GM21786 (cell line): ENCODE results near the gene TTC34.

ENCODE experiments used
- ATAC-seq: cut with Tn5 transposase; IDR thresholded peaks from one replicate; pipeline ENCODE4 v1.9.1; 2021; ENCODE audit not compliant: unreplicated experiment

TTC34 gene

DNA sequence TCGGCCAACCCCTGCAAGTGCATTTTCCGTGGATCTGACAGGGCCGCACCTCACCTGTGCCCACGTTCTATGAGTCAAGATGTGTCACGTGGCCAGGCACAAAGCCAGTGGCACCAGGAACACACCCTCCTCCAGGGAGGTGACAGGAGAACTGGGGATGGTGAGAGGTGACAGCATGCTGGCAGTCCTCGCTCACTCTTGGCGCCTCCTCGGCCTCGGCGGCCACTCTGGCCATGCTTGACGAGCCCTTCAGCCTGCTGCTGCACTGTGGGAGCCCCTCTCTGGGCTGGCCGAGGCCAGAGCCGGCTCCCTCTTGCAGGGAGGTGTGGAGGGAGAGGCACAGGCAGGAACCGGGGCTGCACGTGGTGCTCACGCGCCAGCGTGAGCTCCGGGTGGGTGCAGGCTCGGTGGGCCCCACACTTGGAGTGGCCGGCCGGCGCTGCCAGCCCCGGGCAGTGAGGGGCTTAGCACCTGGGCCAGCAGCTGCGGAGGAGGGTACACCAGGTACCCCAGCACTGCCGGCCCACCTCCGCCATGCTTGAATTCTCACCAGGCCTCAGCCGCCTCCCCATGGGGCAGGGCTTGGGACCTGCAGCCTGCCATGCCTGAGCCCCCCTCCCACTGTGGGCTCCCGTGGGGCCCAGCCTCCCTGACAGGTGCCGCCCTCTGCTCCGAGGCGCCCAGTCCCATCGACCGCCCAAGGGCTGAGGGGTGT is 11.6 kb upstream of the TTC34 start:
- ATAC-seq = no peak

DNA sequence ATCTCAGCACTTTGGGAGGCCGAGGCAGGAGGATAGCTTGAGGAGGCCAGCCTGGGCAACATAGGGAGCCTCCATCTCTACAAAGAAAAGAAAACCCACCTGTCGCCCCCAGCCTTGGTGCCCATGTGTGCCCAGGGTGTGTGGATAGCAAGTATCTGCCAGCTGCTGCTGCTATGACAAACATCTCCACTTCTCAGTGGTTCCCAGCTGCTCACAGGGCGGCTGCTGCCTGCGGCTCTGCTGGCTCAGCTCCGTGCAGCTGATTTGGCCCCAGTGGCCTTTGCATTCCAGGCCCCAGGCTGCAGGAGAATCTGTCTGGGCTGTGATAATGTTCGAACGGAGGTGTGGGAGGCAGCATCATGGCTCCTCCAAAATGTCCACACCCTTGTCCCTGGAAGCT is 10.6 kb upstream of the TTC34 start:
- ATAC-seq = no peak

DNA sequence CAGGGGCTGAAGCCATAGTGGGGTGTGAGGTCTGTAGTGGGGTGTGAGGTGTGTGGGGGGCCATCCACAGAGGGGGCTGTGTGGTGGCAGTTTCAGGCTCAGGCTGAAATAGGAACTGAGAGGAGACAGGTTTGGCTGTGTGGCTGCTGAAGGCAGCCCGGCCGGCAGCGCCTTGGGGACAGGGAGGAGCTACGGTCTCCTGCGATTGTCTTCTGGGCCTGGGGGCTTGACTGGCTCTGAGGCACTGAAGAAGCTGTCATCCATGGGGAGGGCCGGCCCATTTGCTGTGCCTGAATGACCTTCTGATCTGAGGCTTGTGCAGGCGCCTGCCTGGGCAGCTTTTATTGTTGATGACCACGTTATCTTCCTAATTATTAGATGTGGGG is 10.0 kb upstream of the TTC34 start:
- ATAC-seq = no peak

DNA sequence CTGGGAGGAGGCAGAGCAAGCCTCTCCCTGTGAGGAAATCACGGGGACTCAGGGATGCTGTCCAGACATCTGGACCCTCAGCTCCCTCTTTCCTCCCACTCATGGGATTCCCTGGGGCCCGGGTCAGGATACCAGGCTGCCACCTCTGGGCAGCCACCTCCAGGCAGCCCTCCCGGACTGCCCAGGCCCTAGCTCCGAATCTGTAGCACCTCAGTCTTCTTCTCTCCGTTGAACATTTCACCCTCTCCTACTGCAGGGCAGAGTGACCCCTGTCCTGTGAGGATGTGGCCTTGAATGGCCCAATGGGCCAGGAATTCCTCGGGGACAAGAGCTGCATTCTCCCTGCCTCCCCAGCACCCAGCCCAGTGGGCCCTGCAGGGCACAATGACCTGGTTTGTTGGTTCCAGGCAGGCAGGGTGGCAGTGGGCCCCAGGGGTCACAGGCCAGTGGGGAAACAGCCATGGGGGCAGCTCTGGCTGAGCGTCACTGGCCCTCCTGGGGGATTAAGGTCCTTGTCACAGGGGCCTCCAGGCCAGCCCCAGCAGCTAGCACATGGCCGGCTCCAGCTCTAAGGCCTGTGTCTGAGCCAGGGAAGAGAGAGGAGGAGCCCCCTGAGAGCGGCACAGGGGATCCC is 9.5 kb upstream of the TTC34 start:
- ATAC-seq = no peak

DNA sequence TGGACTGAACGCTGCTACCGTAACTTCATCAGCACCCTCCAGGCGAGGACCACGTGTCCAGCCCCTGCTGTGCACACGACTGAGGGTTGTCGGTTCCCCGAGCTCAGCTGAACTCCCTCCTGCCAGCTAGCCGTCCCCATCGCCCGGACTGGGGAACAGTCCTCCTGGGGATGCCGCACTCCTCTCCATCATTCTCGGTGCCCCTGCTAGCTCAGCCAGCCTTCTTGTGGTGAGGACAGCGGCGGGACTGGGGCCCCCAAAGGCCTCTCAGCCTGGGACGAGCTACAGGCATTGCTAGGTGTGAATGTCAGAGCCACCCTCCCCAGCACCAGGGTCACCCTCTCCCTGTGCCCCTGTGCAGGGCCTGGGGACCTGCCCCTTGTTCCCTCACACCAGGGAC is 8.8 kb upstream of the TTC34 start:
- no peak for ATAC-seq

DNA sequence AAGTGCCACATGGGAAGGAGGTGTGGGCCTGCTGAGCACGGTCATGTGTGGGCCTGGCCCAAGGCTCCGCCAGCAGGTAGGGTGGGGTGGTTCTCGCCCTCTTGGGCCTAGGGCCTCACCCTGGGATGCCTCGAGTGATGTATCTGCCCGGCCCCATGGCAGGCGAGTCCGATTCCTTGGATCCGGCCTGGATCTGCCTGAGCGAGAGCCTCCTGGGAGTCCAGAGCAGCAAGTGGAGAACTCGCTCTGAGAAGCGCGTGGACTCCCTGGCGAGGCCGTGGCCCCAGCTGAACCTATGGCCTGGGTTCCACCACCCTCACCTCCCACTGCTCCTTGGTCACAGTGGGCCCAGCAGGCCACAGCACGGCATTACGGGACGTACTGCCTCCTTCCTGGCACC is 8.2 kb upstream of the TTC34 start:
- no peak for ATAC-seq

DNA sequence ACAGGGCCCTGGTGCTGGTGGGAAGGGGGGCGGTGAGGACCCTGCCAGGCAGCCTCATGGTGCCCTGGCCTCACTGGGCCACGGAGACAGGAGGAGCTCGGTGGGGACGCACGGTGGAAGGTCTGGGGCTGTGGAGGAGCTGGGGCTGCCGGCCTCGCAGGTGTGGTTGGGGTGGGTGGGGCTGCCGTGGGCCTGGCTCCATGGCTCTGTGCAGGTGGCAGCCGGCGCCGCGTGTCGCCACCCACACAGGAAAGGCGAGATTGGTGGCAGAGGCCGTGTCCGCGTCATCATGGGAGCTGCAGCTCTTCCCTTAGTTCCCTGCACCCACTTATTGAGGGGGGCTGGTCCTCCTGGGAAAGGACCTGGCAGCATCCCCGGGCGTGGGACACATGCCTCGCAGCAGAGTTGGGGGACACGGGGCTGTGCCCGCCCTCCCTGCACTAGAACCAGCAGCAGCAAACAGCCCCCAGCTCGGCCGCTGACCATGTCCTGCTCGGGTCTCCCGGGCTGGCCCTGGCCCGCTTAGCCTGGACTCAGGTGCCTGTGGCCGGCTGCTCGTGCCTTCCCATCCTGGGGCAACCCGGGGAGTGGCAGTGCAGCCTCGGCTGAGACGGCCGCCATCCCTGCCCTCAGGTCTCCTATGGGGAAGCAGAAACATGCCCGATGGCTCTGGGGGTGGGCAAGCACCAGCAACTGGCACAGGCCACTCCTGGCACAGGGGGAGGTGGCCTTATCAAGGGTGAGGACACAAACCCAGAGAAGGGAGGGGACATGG is 7.5 kb upstream of the TTC34 start:
- no peak for ATAC-seq

DNA sequence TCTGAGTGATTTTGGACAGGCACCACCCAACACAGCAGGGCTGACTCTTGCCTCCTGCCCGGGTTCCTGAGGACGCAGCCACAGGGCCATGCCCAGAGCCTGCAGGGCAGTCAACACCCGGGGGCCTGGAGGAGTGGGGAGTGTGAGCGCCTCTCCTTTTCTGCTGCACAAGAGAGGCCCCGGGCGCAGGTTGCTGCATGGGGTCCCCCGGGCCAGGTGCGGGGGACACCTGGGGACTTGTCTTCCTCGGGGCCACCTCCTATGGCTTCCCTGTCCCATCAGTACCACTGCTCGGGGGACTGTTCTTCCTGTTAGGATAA is 6.9 kb upstream of the TTC34 start:
- no peak for ATAC-seq

DNA sequence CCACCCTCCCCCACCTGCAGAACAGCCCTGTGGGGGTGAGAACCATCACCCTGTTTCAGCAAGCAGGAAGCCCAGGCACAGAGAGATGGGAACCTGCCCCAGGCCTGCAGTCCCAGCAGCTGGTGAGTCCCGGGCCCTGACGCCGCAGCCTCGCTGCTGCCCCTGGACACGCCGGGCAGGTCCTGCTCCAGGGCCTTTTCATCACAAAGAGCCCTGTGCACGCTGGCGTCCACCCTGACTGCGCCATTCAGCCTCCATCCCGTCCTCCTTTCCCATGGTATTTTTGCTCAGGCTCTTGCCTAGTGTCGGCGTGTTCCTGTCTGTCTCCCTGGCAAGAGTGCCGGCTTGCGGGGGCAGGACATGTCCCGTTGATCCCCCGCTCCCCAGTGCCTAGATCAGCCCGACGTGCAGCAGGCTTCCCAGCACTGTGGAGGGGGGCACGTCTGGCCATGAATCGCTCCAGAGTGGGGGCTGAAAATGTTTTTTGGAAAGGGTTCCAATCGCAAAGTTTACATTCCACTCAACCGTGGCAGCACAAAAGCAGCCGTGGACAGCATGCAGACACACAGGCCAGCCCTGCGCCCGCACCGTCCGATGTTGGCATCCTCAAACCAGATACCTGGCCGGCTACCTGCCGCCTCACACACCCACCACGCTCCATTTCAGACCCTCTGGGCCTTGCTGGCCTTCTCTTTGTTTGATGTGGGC is 6.3 kb upstream of the TTC34 start:
- ATAC-seq = no peak

DNA sequence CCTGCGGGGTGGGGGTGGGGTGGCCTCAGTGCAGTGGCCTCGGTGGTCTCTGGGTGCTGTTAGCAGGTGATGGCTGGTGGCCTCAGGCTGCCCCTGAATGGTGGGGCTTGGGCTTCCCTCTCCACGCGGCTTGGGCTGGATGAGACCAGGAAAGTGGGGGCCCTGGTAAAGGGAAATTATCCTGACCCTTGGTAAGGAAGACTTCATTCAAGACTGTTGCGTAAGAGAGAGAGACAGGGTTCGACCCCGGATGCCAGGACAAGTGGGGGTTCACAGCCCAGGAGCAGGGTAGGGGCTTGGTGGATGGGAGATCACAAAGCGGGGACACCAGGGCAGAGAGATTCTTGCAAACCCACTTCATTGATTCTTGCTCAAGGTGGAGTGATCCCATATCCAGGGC is 5.5 kb upstream of the TTC34 start:
- no peak for ATAC-seq

DNA sequence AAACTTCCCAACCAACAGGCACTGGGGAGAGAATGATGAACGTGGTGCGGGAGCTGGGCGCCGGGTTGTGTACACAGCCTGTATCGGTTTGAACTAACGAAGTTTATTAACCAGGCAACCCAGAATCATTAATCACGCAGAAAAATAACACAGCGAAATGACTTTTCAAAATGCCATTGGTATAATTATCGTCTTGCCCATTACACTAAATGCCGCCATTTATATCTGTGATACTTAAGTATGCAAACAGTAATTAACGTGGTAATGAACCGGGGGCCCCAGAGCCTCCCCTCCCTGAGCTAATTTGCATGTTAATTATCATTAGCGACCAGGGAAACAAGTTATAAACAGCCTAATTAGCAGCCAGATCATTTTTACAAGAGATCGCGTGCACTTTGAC is 5.1 kb upstream of the TTC34 start:
- ATAC-seq = no peak

DNA sequence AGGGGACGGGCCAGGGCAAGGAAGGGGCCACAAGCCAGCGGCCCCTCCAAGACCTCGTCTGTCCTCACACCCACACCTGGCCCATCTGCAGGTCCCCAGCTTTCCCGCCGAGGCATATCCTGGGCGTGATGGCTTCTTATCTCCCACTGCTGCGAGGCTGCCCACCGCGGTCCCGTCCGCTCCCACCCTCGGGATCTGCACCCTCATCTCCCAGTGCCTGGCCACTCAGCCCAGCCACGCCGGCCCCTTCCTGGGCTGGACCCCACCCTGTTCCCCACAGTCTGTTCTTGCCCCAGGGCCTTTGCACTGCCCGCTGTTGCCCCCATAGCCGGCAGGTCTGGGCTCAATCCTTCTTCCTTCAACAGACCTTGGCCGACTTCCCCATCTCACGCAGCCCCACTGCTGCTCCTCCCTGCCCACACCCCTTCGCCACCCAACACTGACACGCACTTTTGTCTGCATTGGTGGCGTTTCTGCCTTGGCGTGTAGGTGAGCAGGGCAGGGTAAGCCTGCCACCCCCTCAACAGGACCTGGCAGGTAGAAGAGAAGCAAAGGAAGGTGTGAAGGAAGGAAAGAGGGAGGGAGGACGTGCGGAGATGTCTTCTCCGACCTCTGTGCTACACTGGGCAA is 4.4 kb upstream of the TTC34 start:
- ATAC-seq = no peak

DNA sequence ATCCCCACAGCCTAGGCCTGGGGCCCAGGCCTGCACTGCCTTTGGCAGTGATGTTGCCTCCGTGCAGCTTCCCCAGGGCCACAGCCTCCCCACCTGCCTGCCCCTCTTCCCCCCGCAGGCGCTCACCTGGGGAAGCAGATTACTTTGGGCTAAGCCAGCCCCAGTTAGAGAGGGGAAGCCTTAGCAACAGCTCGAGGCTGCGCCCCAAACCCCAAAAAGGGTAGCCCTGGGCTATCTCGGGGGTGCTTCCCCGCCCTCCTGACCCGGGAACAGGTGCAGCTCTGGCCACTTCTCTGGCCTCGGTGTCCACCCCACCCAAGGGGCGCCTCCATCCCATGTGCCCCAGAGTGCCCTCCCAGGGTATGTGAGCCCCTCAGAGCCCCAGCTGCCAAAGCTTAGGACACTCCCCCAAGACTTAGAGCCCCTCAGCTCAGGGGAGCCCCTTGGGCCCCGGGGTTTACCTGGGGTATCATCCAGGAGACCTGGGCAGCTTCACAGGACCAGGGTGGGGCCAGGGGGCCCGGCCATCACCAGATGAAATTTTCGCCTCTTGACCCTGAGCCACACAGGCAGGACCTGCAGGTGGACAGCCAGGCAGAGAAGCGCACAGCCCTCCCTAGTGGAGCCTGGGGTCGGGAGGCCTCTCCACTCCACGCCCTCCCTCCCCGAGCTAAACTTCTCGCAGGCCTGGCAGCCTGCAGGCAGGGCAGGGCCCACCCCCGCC is 3.3 kb upstream of the TTC34 start:
- ATAC-seq = no peak

DNA sequence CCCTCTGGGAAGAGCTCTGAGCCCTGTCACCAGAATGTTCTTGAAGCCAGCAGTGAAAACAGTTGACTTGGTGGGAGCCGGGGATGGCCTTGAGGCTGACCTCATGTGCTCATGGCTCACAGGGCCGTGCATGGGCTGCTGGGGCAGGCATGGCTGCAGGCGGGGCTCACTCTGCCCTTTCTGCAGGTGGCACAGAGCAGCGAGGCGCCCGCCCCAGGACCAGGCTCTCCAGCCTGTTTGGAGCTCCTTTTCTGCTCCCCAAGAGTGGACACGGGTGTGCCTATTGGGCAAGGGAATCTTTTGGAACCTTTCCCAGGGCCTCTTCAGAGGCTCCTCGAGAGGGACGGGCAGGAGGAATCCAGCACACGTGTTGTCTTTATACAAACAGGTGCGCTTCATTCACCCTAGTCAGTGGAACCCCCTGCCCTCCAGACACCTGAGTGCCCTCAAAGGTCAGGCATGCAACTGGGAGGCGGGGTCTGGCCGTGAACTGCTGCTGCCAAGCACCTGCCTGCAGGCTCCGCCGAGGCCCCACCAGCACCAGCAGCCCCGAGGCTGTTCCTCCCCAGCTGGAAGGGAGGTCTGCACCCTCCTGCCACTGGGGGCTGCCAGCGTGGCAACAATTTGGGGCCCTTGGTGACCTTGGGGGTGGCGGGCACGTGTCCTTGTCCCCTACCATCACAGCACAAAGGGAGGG is 2.6 kb upstream of the TTC34 start:
- ATAC-seq = no peak

DNA sequence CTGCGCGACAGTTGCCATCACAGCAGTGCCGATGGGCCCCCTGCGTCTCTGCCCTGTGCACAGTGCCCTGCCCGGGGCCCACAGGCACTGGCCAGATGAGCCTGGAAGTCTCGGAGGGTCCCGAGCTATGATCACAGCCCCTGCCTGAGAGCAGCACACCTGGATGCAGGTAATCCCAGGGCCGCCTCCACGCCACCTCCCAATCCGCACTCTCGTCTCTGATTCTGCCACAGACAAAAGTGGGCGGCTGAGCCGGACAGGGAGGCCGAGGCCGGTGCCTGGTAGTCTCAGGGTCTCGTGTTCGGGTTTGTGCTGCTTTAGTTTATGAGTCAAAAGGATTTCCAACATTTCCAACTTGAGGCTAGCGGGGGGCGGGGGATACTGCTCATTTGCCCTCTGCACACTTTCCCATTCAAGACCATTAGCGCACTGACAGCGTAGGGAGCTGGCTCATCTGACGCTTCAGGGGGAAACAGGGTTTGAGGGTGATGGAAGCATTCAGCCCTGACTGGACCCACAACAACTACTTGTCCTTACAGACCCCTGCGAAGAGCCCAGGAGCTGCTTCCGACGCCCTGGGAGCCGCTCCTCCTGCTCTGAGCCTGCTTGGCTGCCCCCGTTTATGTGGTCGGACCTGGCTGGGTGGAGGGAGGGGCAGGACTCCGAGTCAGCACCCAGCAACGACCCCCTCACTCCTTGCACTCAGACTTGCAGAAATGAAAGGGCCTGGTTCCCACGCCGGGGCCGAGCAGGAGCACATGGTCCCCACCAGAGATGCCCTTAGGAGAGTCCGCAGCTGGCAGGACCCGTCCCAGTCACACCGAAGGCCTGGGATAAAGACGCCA is 1.8 kb upstream of the TTC34 start:
- ATAC-seq = no peak

DNA sequence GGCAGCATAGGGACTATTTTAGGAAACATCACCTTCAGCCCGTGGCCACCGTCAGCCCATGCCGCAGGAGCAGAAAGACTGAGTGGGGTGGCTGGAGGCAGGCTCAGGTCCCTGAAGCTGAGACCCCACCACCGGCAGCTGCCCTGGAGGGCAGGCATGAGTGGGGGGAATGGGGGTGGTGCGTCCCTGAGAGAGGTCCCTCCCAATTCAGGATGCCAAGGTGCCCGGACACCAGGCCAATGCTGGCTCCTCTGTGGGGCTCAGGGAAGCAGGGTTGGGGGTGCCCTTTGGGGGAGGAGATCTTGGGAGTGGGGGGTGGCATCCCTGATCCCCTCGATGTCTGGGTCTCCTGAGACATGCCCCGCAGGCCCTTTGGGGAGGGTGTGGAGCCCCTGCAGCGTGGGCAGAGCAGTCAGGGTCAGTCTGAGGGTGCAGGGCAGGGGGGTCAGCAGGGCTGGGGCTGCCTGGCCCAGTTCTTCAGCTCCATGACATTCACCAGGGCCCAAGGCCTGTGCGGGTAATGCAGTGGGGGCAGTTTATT is 998 bp upstream of the TTC34 start:
- ATAC-seq = no peak

DNA sequence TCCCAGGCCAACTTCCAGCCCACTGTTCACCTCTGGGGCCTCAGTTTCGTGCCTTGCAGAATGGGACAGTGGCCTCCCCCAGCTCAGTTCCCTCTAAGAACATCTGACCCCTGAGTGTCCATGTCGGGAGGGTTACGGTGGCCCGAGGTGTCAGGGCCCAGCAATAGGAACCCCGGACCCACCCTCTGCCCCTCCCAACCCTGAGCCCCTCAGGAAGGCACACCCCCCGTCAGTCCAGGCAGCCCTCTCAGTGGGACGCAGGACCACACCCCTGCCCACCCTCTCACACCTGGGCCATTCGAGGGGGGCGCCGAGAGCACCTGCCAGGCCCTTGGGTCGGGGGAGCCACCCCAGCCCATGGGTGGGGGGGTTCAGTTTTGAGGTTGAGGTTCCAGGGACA is 447 bp downstream of the TTC34 start:
- no peak for ATAC-seq

DNA sequence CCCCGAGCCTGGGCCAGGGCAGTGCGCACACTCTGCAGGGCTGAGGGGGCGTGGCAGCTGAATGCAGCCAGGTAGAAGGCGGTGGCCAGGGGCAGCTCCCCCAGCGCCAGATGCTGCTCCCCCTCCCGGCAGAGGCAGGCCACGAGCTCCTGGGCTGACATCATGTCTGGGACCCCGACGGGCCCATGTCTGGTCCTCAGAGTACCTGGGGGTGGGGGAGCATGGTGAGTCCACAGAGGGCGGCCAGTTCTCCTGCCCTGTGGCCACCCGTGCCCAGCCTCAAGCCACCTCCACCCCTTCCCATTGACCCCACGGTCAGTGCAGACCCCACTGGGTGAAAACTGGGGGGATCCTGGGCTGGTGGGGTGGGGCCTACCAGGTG is 838 bp downstream of the TTC34 start:
- no peak for ATAC-seq
